22Rv1 (cell line): ENCODE measurements around the gene TUBGCP5.

Experiments used
- H3K27ac ChIP-seq: fragments of 450-650 bp; 2 replicates; pipeline ENCODE4 v1.5.1; 2017
- ZFX ChIP-seq: fragments of 450-650 bp; IDR thresholded peaks from 2 replicates; pipeline ENCODE4 v1.6.1; 2017; ENCODE audit warnings: antibody characterized with exemption, borderline replicate concordance
- TF ChIP-seq, protein P1 (sequence below): fragments of 450-650 bp; IDR thresholded peaks from 2 replicates; pipeline ENCODE4 v1.5.1; 2017; ENCODE audit warnings: mild to moderate bottlenecking

Gene TUBGCP5

DNA sequence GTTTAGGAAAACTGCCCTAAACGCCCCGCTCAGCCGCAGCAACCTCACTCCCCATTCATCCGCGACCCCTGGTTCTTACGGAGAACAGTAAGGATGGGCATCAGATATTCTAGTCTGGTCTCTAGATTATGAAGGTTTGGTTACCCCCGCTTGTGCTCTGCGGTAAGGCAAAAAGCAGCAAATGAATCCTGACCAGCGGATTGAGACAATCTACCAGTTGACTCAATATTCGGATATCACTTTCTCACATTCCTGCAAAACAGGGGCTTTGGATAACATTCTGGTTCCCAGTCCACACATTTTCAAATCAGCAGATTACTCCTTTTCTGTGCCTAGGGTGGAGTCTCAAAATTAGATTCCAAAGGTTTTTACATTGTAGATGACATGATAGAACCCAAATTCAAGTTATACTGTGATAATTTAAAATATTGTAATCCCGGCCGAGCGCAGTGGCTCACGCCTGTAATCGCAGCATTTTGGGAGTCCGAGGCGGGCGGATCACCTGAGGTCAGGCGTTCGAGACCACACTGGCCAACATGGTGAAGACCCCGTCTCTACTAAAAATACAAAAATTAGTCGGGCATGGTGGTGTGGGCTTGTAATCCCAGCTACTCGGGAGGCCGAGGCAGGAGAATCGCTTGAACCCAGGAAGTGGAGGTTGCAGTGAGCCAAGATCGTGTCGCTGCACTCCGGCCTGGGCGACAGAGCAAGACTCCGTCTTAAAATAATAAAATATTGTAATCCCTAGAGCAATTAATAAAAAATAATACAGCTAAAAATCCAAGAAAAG, 58.1 kb downstream of the TUBGCP5 start:
- peak overlapping the region; percentile 64 for H3K27ac ChIP-seq
- TF ChIP-seq, protein P1, sequence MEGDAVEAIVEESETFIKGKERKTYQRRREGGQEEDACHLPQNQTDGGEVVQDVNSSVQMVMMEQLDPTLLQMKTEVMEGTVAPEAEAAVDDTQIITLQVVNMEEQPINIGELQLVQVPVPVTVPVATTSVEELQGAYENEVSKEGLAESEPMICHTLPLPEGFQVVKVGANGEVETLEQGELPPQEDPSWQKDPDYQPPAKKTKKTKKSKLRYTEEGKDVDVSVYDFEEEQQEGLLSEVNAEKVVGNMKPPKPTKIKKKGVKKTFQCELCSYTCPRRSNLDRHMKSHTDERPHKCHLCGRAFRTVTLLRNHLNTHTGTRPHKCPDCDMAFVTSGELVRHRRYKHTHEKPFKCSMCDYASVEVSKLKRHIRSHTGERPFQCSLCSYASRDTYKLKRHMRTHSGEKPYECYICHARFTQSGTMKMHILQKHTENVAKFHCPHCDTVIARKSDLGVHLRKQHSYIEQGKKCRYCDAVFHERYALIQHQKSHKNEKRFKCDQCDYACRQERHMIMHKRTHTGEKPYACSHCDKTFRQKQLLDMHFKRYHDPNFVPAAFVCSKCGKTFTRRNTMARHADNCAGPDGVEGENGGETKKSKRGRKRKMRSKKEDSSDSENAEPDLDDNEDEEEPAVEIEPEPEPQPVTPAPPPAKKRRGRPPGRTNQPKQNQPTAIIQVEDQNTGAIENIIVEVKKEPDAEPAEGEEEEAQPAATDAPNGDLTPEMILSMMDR = no peak
- TF ChIP-seq ZFX = no peak

DNA sequence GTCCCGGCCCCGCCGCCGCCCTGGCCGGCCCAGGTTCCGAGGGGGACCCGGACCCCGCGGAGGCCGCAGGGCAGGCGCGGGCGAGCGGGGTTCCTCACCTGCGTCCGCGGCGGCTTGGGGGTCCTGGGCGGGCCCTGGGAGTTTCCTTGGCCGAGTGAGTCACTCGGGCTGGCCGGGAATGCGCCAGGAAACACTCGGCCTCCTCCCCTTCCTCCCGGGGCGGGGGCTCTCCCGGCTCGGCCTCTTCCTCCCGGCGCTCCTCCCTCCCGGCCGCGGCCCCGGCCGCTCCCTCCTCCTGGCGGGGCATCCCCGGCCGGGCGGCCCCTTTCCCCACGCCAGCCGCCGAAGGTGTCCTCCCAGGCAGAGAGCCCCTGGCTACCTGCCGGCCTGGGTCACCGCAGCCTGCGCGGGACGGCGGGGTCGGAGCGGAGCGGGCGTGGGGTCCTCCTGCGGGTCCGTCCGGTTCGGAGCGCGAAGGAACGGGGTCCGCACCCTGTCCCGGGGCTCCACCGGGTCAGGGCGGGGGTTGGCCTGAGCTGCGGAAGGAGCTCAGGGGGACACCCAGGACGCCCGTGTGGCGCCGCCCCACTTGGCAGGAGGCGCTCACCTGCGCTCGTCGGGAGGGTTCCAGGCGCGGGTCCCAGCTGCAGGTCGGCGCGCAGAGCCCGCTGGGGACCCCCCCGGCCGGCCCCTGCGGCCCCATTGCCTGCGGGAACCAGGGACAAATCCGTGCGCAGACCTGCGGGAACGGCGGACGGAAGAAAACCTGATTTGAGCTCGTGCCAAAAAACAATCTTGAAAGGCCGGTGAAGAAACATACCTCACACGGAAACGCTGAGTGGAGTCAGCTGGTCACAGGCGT, 58.9 kb downstream of the TUBGCP5 start, which contains the start of gene CYFIP1:
TSS of gene CYFIP1 (minus strand) at position 180 of the 862 bp plus-strand sequence. CDS start 33,083 bp downstream, outside the sequence.
- TF ChIP-seq ZFX = no peak
- TF ChIP-seq, protein P1 = no peak
- H3K27ac ChIP-seq = peak within 1 kb of the TSS; percentile 64

GRCh38 chr15:22979238-22980188, 59.9 kb downstream of the TUBGCP5 start:
- peak overlapping the region; percentile 64 for H3K27ac ChIP-seq
- no peak for TF ChIP-seq ZFX
- TF ChIP-seq, protein P1 = 0 out of 2 replicates have a peak, but pooled peaks have one; percentile 8

- TF ChIP-seq, protein P1 = peak; percentile 22; the same call in 1 of the 2 replicates
- no peak for TF ChIP-seq ZFX
- peak overlapping the region; percentile 64 for H3K27ac ChIP-seq
Measured at GRCh38 chr15:22978691-22979237, 60.6 kb downstream of the TUBGCP5 start.

DNA sequence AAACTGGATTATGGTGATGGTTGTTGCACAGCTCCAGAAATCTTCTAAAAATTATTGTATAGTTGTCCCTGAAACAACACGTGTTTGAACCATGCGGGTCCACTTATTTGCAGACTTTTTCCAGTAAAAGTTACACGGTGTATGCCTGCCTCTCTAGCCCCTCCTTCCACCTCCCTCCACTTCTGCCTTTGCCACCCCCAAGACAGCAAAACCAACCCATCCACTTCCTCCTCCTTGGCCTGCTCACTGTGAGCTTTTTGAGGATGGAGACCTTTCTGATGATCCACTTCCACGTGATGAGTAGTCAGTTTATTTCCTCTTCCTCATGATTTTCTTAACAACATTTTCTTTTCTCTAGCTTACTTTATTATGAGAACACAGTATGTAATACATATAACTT, 64.6 kb downstream of the TUBGCP5 start:
- no peak for TF ChIP-seq ZFX
- TF ChIP-seq, protein P1 = no peak
- no peak overlapping the region for H3K27ac ChIP-seq

DNA sequence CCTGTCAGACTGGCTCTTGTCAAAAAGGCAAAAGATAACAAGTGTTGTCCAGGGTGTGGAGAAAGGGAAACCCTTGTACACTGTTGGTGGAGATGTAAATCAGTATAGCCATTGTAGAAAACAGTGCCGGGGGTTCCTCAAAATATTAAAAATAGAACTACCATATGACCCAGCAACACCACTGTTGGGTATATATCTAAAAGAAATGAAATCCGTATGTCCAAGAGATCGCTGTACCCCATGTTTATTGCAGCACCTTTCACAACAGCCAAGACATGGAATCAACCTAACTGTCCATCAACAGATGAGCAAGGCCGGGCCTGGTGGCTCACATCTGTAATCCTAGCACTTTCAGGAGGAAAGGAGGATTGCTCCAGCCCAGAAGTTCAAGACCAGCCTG, 65.4 kb downstream of the TUBGCP5 start:
- no peak overlapping the region for H3K27ac ChIP-seq
- TF ChIP-seq, protein P1 = no peak
- TF ChIP-seq ZFX = no peak
